Stimulated activated CD8-positive, alpha-beta memory T cell treated with anti-CD3 and anti-CD28 coated beads, Interleukin-4, amount 100 ng/mL, for 24 hours (primary cell): ENCODE measurements around the gene CFAP299.
"Not testable (repeated sequence)": the region's sequence is repeated elsewhere in the genome, so short reads cannot be mapped to it uniquely, and the experiment has no call there.

Experiments
- DNase-seq: peaks from one replicate; pipeline ENCODE4 v3.0.0-alpha.2; 2020; ENCODE audit warnings: low read depth

The CFAP299 gene

GRCh38 chr4:80335554-80336358 is at the start of gene CFAP299:
Gene CFAP299 (plus strand): TSS chr4:80335730.
- DNase-seq = peak; percentile 52

- no peak for DNase-seq
These were observed 49.1 kb upstream of the CFAP299 start for GRCh38 chr4:80286451-80286850.

GRCh38 chr4:80290665-80291064 is 44.9 kb upstream of the CFAP299 start:
- not testable (repeated sequence) for DNase-seq

GRCh38 chr4:80294206-80294605 is 41.3 kb upstream of the CFAP299 start:
- no peak for DNase-seq

- no peak for DNase-seq
These were observed 40.2 kb upstream of the CFAP299 start for GRCh38 chr4:80295336-80295735.

DNA sequence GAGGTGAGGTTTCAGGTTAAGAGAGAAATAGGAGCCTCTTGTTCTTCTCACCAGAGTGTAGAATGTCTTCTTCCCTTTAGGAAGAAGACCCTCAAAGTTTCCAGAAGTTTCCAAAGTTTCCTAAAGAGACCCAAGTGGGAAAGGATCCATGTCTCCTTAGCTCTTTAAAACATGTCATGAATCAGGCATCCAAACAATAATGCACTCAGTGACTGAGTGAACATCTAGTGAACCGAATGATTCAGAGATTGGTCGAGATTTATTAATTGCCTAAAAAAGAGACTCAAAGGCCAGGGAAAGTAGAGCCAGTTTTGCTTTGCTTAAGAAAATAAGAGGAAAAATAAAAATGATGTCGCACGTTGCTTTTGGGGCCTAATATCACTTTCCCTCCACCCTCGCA is 39.7 kb upstream of the CFAP299 start:
- no peak for DNase-seq

GRCh38 chr4:80301884-80302283 is 33.6 kb upstream of the CFAP299 start:
- DNase-seq = no peak

- no peak for DNase-seq
These were observed 32.8 kb upstream of the CFAP299 start for GRCh38 chr4:80302616-80303223.

- no peak for DNase-seq
These were observed 30.1 kb upstream of the CFAP299 start for GRCh38 chr4:80305466-80305865.

GRCh38 chr4:80306260-80306659 is 29.3 kb upstream of the CFAP299 start:
- no peak for DNase-seq

DNA sequence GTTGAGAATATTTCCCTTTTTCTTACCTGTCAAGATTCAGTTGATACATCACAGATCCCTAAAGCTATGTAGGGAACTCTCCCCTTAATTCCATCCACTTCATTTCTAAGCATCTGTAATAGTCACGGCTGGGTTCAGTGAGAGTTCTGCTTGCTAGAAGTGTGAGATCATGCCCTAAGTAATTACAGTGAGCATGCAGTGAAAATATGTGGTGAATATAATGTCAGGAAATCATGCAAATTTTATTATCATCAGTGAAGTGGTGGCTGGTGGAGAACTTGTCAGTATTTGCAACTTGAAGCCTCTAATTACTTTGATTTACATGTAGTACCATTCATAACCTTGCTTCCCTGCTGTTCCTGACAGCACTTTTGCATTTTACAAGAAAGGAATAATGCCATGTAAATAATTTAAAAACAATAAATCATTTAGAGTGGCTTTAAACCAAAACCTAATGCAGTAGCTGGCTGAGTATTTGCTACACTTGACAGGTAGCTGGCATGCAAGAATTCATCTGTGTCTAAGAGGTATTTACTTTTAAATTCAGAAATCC is 28.3 kb upstream of the CFAP299 start:
- DNase-seq = no peak

DNA sequence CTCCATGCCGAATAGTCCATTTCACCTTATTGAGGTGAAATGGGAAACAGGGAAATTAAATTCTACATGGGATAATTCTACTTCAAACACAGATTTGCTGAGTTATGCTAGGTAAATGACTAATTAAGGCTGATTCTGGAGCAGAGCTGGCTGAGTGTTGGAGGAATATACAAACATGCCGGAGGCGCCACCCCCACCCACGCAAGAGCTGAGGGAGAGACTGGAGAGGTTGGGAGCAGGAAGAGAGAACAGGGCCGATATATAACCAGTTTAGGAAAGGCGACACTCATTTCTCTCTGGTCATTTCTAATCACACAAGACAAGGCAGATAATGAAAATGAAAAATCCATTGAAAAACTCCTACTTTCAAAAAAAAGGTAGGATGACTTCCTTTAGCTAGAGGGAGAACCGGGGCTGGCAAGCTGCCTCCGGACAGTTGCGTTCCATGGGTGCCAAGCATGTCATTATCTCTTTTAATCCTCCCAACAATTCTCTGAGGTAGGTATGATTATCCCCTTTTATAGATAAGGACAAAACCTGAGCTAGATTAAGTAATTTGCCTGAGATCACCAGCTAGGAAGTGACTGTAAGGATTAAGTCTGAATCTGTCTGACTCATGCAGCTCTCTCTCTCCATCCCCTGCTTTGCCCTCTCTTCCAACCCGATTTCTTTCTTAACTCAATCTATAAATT is 27.6 kb upstream of the CFAP299 start:
- DNase-seq = no peak

DNA sequence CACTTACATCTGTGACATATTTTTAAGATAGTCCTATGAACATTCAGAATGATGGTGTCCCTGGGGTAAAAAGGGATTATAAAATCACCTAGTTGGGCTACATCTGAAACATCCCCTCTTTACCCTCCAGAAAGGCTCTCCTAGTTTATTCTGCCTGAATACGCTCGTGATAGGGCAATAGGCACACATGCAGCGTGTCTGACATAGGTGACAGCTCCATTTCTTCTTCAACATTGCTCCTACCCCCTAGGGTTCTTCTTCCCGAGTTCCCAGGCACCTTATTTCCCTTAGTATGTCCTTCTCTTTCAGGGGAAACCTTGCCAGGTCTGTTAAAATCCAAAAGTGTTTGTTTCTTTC is 27.1 kb upstream of the CFAP299 start:
- no peak for DNase-seq

DNA sequence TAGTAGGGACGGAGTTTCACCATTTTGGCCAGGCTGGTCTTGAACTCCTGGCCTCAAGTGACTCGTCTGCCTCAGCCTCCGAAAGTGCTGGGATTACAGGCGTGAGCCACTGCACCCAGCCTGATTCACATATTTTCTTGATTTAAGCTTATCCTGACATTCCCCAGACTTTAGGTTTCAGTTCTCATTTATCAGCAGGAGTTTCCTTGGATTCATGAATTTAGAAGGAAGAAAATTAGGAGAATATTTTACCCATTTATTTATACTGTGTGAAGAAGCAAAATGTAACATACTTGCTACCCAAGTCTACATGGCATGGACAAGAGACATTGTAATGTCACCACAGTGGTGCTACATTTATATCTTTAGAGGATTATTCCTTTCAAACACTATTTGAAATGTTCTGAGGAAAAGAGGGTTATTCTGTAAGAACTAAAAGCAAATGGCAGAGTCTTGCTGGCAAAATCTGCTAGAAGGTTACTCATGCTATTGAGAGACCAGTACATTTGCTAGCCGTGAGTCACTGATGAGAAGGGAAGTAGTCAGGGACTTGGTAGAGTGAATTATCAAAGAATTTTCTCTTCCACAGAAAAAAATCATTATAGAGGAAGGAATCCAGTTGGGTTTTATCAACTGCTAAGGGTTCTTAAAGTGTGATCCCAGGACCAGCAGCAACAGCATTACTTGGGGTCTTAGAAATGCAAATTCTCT is 26.1 kb upstream of the CFAP299 start:
- DNase-seq = no peak

DNA sequence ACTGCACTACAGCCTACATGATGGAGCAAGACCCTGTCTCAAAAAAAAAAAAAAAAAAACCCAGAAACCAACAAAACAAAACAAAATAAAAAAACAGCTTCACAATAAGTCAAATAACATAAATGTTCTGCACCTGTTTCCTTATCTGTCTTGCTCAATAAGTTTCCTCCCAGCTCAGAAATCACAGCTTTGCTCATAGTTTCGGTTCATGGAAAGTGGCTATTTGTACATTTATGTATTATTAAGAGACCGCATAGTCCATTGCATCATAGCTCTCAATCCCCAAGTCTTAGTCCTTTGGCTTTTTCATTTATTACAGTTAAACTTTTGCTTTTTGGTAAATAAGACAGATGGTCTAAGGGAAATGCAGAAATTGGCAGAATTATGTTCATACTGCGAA is 24.4 kb upstream of the CFAP299 start:
- DNase-seq = no peak

- no peak for DNase-seq
These were observed 23.4 kb upstream of the CFAP299 start for GRCh38 chr4:80312124-80312523.

DNA sequence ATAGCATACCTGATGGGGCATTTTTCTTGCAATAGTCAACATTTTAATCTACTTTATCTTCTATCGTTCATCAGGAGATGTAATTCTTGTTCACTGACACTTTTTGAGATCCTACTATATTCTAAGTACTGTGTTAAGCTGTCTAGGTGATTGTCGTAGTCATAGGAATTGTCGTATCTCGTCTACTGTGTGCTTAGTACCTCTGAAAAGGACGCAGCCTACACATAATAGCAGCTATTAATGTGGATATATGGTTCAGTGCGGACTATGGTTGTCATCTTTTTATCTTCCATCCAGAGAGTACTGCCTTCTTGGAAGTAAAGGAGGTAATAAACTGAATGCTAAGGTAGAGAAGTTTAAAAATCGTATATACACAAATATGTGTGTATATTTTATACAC is 21.9 kb upstream of the CFAP299 start:
- DNase-seq = no peak

DNA sequence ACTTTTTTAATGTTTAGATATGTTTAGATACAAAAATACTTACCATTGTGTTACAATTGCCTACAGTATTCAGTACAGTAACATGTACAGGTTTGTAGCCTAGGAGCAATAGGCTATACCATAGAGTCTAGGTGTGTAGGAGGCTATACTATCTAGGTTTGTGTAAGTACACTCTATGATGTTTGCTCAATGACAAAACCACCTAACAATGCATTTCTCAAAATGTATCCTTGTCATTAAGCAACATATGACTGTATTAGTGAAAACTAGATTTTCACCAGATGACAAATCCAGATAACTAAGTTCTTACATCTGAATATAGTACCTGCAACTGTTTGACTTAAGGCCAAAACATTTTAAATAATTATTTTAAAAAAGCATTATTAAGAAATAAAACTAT is 19.7 kb upstream of the CFAP299 start:
- not testable (repeated sequence) for DNase-seq

- no peak for DNase-seq
These were observed 14.2 kb upstream of the CFAP299 start for GRCh38 chr4:80321341-80321740.

DNA sequence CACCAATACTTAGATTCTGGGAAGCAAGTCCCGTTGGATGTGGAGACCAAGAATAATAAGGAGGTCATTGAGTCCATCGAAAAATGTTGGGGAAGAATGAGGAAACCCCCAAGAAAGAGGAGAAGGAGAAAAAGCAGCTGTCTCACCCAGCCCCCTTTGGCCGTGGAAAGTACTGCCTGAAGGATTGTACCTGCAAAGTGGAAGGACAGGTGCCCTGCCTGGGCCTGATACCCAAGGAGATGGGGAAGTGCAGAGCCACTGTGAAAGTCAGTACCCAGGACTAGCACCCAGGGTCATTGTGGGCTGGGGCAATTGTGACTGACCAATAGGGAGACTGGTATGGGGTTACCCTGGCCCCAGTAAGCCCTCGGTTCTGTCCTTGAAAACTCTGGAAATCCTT is 13.8 kb upstream of the CFAP299 start:
- no peak for DNase-seq

DNA sequence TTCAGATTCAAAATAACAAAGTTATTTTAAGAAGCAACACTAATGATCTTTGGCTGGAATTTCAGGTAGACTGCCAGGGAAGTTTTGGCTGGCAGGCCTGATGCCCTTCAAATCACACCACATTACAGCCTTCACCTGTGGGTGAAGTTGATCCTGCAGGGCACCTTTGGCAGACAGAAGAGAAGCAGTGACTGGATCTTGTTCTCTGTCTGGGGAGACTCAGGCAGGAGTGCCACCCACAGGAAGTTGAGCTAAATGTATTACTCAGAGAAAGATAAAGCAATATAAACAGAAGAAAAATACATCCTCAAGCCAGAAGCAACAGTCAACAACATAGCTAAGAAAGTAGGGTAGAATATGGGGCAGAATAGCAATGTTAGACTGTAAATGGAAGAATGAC is 12.8 kb upstream of the CFAP299 start:
- no peak for DNase-seq

- no peak for DNase-seq
These were observed 11.4 kb upstream of the CFAP299 start for GRCh38 chr4:80324171-80324570.
